Panc1 (cell line): ENCODE measurements around the gene PBOV1. TPM values are rescaled to one million over a fixed set of nuclear protein-coding genes. Genes with fewer than 3 reads are reported as not detected.

Source experiments
- ATAC-seq: fragments of 200-7000 bp; cut with Tn5 transposase; 2 replicates; pipeline ENCODE4 v1.9.1; 2020; ENCODE audit warnings: mild to moderate bottlenecking, moderate library complexity
- BruUV-seq: library from RNA; stranded (reverse); fragments of 400-500 nt; replicated peaks from 2 replicates; lab custom pipeline; 2021; lab: Mats Ljungman, UMichigan
- CTCF ChIA-PET: fragments of 300-600 bp; sonication (Branson Sonifier 250); formaldehyde crosslinking; loops from one replicate; lab custom pipeline; 2022; ENCODE audit warnings: antibody characterized with exemption; lab: Charles Lee
- POLR2A ChIA-PET: fragments of 300-600 bp; sonication (Branson Sonifier 250); formaldehyde crosslinking; loops from one replicate; lab custom pipeline; 2022; ENCODE audit warnings: antibody characterized with exemption; lab: Charles Lee
- DNase-seq: peaks from one replicate; pipeline ENCODE4 v3.0.0-alpha.2; 2010; ENCODE audit warnings: low read depth, low spot score
- H3K27ac ChIP-seq: 2 replicates; pipeline ENCODE4 v1.5.1; 2011; ENCODE audit warnings: mild to moderate bottlenecking, low read length, inconsistent platforms
- H3K27me3 ChIP-seq: fragments of 200-500 bp; sonication (Bioruptor generic); 2 replicates; pipeline ENCODE4 v1.6.0; 2014; ENCODE audit warnings: low read length, inconsistent platforms; ENCODE audit not compliant: control insufficient read depth, insufficient read depth
- H3K36me3 ChIP-seq: fragments of 200-500 bp; sonication (Bioruptor generic); 2 replicates; pipeline ENCODE4 v1.5.1; 2014; ENCODE audit warnings: inconsistent platforms, mild to moderate bottlenecking, low read length, moderate library complexity; ENCODE audit not compliant: control insufficient read depth, insufficient read depth
- H3K4me1 ChIP-seq: 2 replicates; pipeline ENCODE4 v1.5.1; 2011; ENCODE audit warnings: inconsistent platforms, mild to moderate bottlenecking, low read length, moderate library complexity; ENCODE audit not compliant: control insufficient read depth, insufficient read depth
- H3K4me3 ChIP-seq, 2 experiments: 2 replicates each; pipeline ENCODE4 v1.5.1; 2011 to 2012; ENCODE audit warnings: low read depth in 2 of 2, low read length in 2 of 2, mild to moderate bottlenecking in 2 of 2, inconsistent platforms in 1 of 2, moderate library complexity in 1 of 2
- H3K9me3 ChIP-seq: fragments of 200-500 bp; sonication (Bioruptor generic); 2 replicates; pipeline ENCODE4 v1.5.1; 2014; ENCODE audit warnings: low read depth, mild to moderate bottlenecking, inconsistent platforms, low read length, moderate library complexity; ENCODE audit not compliant: control insufficient read depth, insufficient read depth
- CTCF ChIP-seq: fragments of 450-650 bp; IDR thresholded peaks from 2 replicates; pipeline ENCODE4 v1.5.1; 2017; ENCODE audit warnings: mild to moderate bottlenecking
- POLR2AphosphoS5 ChIP-seq: IDR thresholded peaks from 2 replicates; pipeline ENCODE4 v1.6.1; 2012; ENCODE audit warnings: mild to moderate bottlenecking, low read depth, low read length, moderate library complexity
- REST ChIP-seq, 2 experiments: IDR thresholded peaks; 2 replicates each; pipeline ENCODE4 v1.6.1; 2011 to 2012; ENCODE audit warnings: low read depth in 2 of 2, control low read depth in 1 of 2, low read length in 1 of 2, mild to moderate bottlenecking in 1 of 2, moderate library complexity in 1 of 2; ENCODE audit not compliant: insufficient read depth in 1 of 2
- SIN3A ChIP-seq: IDR thresholded peaks from 2 replicates; pipeline ENCODE4 v1.6.1; 2012; ENCODE audit warnings: low read depth, mild to moderate bottlenecking, low read length, moderate library complexity, borderline replicate concordance; ENCODE audit not compliant: insufficient read depth
- TCF7L2 ChIP-seq: IDR thresholded peaks from 2 replicates; pipeline ENCODE4 v1.6.1; 2011; ENCODE audit warnings: mild to moderate bottlenecking, low read depth, low read length, inconsistent platforms
- in situ Hi-C: cut with HindIII; loops from 2 replicates; pipeline ENCODE4 v1.10.0; 2016; ENCODE audit warnings: low sequenced_read_pairs, low pct_unique_long_range_greater_than_20kb
- intact Hi-C: fragments of 100-400 bp; cut with micrococcal nuclease; formaldehyde crosslinking; loops from one replicate; pipeline ENCODE4 v1.10.0; 2022; ENCODE audit not compliant: unreplicated experiment
- total RNA-seq: library from RNA; stranded (reverse); gene quantifications from one replicate; pipeline ENCODE4 v1.2.1, GENCODE V29; 2021; ENCODE audit not compliant: unreplicated experiment

The PBOV1 gene
- total RNA-seq, 1 experiment from 2014 or later, result not detected

- H3K9me3 ChIP-seq, result no peaks in the 10 kb centered on the region
- no peak overlapping the region for H3K27ac ChIP-seq
- H3K36me3 ChIP-seq, result no peaks in the 10 kb centered on the region
- ChIA-PET CTCF (no interaction called here), POLR2A (no interaction called here)
- DNase-seq (no peak), ATAC-seq (no peak)
- intact Hi-C loops (no loop called here), in situ Hi-C loops (no loop called here)
- H3K4me3 ChIP-seq, result no peak overlapping the region
- peaks cover 7% of the 10 kb centered on the region; the same call in 1 of the 2 replicates for H3K27me3 ChIP-seq
- BruUV-seq, result no TSS peak
- H3K4me1 ChIP-seq, result no peaks in the 10 kb centered on the region
- no peak for TF ChIP-seq CTCF
- no peak for TF ChIP-seq REST (IDR thresholded peaks at IDR 0.05; ENCODE audit: insufficient read depth in 1 of 2, low read depth in 2 of 2, low read length in 1 of 2)
Observed at GRCh38 chr6:138261116-138261780, 43.0 kb upstream of the PBOV1 start.

- in situ Hi-C loops (no loop called here), intact Hi-C loops (no loop called here)
- ATAC-seq (no peak), DNase-seq (no peak)
- Histone ChIP-seq H3K4me3 (no peak overlapping the region), H3K36me3 (no peaks in the 10 kb centered on the region), H3K9me3 (no peaks in the 10 kb centered on the region), H3K4me1 (no peaks in the 10 kb centered on the region), H3K27me3 (peaks cover 7% of the 10 kb centered on the region; the same call in 1 of the 2 replicates), H3K27ac (no peak overlapping the region)
- BruUV-seq, result no TSS peak
- ChIA-PET CTCF (no interaction called here), POLR2A (no interaction called here)
- TF ChIP-seq SIN3A (no peak), REST (IDR thresholded peaks at IDR 0.05; ENCODE audit: insufficient read depth in 1 of 2, low read depth in 2 of 2, low read length in 1 of 2) (no peak), TCF7L2 (no peak), CTCF (no peak), POLR2AphosphoS5 (no peak)
Observed at GRCh38 chr6:138258991-138259390, 40.7 kb upstream of the PBOV1 start.
